GM12873 (cell line): ENCODE data around the gene PRKAR1A.

Source experiments
- CTCF ChIP-seq: IDR thresholded peaks from 2 replicates; pipeline ENCODE4 v1.5.1; 2012; ENCODE audit warnings: low read depth, mild to moderate bottlenecking, moderate library complexity, low read length, control low read depth; ENCODE audit not compliant: insufficient read depth; ENCODE audit errors: missing control alignments

Gene PRKAR1A

GRCh38 chr17:68578236-68578635 lies 66.0 kb downstream of the PRKAR1A start:
- TF ChIP-seq CTCF, result no peak

GRCh38 chr17:68579194-68579927 lies 67.1 kb downstream of the PRKAR1A start:
- TF ChIP-seq CTCF, result no peak

DNA sequence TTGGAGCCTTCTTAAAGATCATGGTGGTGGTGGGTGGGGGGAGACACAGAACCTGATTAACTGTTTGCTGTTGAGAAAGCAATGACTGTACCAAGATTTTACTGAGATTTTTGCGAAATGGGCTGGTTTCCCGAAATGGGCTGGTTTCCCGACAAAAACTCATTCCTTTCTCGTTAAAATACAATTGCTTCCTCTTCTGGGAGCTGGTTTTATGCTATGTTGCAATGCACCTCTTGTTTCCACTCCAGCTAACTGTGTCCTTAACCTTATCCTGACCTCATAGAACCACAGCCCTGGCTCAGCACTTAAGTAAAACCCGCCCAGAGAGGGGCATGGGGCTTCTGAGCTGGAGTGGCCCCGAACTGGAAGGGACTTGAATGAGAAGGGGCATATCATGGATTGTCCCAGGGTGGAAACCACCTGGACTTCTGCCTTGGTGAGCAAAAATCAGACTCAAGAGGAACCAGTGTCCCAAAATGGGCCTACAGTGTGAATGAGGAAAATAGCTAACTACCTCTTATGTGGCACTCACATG lies 68.1 kb downstream of the PRKAR1A start:
- no peak for TF ChIP-seq CTCF

- TF ChIP-seq CTCF, result no peak
These were observed 69.8 kb downstream of the PRKAR1A start for GRCh38 chr17:68581863-68582645.

GRCh38 chr17:68584581-68585303 lies 72.5 kb downstream of the PRKAR1A start:
- TF ChIP-seq CTCF, result no peak

- TF ChIP-seq CTCF, result no peak
These were observed 73.4 kb downstream of the PRKAR1A start for GRCh38 chr17:68585643-68586042.

DNA sequence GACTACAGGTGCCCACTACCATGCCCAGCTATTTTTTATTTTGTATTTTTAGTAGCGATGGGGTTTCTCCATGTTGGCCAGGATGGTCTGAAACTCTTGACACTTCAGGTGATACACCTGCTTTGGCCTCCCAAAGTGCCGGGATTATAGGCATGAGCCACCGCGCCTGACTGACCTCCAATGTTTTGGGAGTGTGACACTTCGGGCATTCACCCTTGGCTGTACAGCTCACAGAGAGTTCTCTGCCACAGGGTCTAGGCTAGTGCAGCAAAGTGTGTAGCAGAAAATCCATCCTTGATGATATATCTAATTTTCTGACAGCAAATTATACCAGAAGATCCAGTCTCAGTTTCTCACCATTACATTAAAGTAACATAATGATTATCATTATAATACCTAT lies 74.8 kb downstream of the PRKAR1A start:
- no peak for TF ChIP-seq CTCF
